Measurements from ENCODE around the gene PTPRT. TPM values are rescaled to one million over a fixed set of nuclear protein-coding genes. Genes with fewer than 3 reads are reported as not detected.

Gene PTPRT
- total RNA-seq, 1 donor from 2014 or later: not detected

DNA sequence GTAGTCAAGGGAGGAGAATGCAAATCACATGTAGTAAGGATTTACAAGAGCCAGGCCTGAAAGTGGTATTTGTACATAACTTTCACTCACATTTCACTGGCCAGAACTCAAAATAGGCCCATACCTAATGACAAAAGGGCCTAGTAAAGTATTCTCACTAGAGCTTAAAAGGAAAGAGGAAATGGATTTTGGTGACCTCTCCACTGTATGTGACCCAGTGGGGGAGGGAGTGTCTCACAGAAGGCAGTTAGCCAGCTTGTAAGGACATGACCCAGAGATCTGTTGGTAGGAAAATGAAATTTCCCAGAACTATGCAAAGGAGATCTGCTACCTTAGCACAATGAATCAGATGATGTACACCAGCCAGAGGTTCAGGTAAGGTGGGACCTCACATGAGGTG, 124.4 kb downstream of the PTPRT start:
- no peak overlapping the region for H3K27ac Mint-ChIP-seq
- H3K27me3 Mint-ChIP-seq (ENCODE audit: low read depth): no peaks in the 10 kb centered on the region

DNA sequence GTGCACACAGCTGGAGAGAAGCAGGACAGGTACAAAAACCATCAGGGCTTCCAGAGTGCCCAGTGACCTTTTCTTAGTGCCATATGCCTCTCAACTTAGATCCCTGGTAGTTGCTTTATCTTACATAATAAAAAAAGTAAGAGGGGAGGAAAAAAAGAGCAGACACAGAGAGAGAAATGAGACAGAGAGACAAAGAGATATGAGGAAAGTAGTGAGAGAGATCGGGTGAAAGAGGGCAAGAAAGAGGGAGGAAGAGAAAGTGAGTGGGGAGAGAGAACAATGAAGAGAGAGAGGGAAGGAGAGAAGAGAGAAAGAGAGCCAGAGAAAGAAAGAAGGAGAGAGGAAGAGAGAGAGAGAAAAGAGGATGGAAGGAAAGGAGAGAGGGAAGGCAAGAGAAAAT, 131.6 kb downstream of the PTPRT start:
- Mint-ChIP-seq H3K27ac (no peak overlapping the region), H3K36me3 (ENCODE audit: low read depth) (no peaks in the 10 kb centered on the region), H3K4me3 (ENCODE audit: low read depth) (no peak overlapping the region), H3K4me1 (ENCODE audit: low read depth) (no peaks in the 10 kb centered on the region), H3K27me3 (ENCODE audit: low read depth) (no peaks in the 10 kb centered on the region), H3K9me3 (no peaks in the 10 kb centered on the region)
- intact Hi-C loops (cut with micrococcal nuclease): no loop called here
- DNase-seq (ENCODE audit: low spot score): no peak

More for the DNA sequence above, 124.4 kb downstream of the PTPRT start:
- no peak for DNase-seq (ENCODE audit: low spot score)
- H3K4me1 Mint-ChIP-seq (ENCODE audit: low read depth): no peaks in the 10 kb centered on the region
- H3K36me3 Mint-ChIP-seq (ENCODE audit: low read depth): no peaks in the 10 kb centered on the region
- intact Hi-C loops (cut with micrococcal nuclease): no loop called here
- H3K9me3 Mint-ChIP-seq: peaks cover 5% of the 10 kb centered on the region
- H3K4me3 Mint-ChIP-seq (ENCODE audit: low read depth): no peak overlapping the region

DNA sequence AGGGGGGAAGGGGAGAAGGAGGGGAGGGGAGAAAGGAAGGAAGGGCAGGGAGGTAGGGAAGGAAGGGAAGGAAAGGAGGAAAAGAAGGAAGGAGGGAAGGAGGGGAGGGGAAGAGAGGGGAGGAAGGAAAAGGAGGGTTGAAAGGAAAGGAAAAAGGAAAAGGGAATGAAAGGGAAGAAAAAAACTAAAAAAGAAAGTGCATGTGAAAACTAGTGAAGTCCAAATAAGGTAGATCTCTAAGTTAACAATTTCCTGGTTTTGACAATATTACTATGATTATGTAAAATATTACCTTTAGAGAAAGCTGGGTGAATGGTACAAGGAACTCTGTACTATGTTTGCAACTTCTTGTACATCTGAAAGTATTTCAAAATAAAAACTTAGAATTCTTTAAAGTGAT, 132.4 kb downstream of the PTPRT start:
- Mint-ChIP-seq H3K4me1 (ENCODE audit: low read depth) (no peaks in the 10 kb centered on the region), H3K27ac (no peak overlapping the region), H3K9me3 (no peaks in the 10 kb centered on the region), H3K4me3 (ENCODE audit: low read depth) (no peak overlapping the region), H3K36me3 (ENCODE audit: low read depth) (no peaks in the 10 kb centered on the region), H3K27me3 (ENCODE audit: low read depth) (no peaks in the 10 kb centered on the region)
- intact Hi-C loops (cut with micrococcal nuclease): no loop called here
- DNase-seq (ENCODE audit: low spot score): no peak

DNA sequence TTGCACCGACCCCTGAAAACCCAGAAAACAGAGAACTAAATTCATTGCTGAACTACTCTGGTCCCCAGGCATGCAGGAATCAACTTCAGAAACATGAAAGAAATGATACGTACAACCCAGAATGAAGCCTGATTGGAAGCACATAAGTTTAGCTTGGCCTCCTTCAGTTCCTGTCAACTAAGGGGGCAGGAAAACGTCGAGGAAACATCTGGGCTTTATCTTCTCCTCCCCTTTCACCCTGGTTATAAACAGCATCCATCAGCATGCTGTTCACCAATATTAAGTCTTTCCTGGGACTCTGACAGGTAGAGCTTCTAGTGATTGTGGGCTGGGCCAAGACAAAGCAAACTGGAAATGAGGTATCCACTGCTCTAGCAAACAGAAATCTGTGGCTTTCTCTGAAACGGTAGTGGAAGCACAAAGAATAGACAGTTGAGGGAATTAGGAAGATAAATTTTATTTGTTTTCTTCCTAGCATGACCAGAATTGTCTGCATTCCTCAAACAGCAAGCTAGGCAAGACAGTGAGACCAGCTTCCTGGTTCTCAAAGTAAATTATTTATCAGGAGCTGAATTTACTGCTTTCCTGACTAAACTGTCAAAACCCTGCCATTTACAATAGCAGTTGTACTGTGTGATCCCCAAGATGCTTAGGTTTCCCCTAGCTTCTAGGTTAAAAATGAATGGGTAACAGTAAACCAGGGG, 134.4 kb downstream of the PTPRT start:
- Mint-ChIP-seq H3K4me3 (ENCODE audit: low read depth) (no peak overlapping the region), H3K27me3 (ENCODE audit: low read depth) (no peaks in the 10 kb centered on the region), H3K27ac (no peak overlapping the region)

DNA sequence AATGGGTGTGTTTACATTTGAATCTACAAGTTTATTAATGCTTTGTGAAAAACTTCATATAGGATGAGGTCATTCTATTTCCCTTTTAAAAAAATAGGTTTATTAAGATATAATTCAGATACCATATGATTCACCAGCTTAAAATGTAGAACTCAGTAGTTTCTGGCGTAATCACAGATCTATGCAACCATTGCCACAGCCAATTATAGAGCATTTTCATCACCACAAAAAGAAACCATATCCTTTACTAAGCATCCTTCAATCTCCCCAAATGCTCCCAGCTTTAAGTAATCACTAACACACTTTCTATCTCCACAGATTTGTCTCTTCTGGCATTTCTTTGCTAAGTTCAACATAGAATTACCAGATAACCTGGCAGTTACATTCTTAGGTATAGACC, 137.2 kb downstream of the PTPRT start:
- no peaks in the 10 kb centered on the region for H3K27me3 Mint-ChIP-seq (ENCODE audit: low read depth)

More for the DNA sequence above, 134.4 kb downstream of the PTPRT start:
- no peak for DNase-seq (ENCODE audit: low spot score)
- Mint-ChIP-seq H3K36me3 (ENCODE audit: low read depth) (no peaks in the 10 kb centered on the region), H3K4me1 (ENCODE audit: low read depth) (no peaks in the 10 kb centered on the region), H3K9me3 (no peaks in the 10 kb centered on the region)
- intact Hi-C loops (cut with micrococcal nuclease): no loop called here

DNA sequence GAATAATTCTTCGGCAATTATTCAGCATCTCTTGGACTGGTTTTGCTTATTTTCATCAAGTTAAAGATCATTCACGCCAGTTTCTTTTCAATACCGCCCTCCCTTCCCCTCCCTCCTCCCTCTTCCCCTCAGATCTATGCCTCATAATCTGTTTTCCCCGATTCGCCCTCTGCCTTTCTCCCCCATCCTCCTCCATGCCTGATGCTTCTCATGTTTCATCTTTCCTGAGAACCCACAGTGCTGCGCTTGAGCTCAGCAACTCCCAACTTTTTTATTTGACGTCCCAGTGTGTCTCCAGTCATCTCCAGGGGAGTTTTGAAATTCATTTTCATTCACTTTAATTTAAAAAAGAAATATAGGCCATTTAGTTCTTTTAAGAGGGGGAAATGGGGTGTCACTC, 142.7 kb downstream of the PTPRT start:
- H3K27ac Mint-ChIP-seq: no peak overlapping the region
- H3K9me3 Mint-ChIP-seq: peaks cover 8% of the 10 kb centered on the region
- no peak overlapping the region for H3K4me3 Mint-ChIP-seq (ENCODE audit: low read depth)
- no peak for DNase-seq (ENCODE audit: low spot score)
- H3K27me3 Mint-ChIP-seq (ENCODE audit: low read depth): no peaks in the 10 kb centered on the region
- intact Hi-C loops (cut with micrococcal nuclease): no loop called here
- H3K36me3 Mint-ChIP-seq (ENCODE audit: low read depth): no peaks in the 10 kb centered on the region
- H3K4me1 Mint-ChIP-seq (ENCODE audit: low read depth): no peaks in the 10 kb centered on the region

More for the DNA sequence above, 137.2 kb downstream of the PTPRT start:
- Mint-ChIP-seq H3K4me1 (ENCODE audit: low read depth) (no peaks in the 10 kb centered on the region), H3K36me3 (ENCODE audit: low read depth) (no peaks in the 10 kb centered on the region), H3K27ac (no peak overlapping the region), H3K4me3 (ENCODE audit: low read depth) (no peak overlapping the region), H3K9me3 (no peaks in the 10 kb centered on the region)
- DNase-seq (ENCODE audit: low spot score): no peak
- intact Hi-C loops (cut with micrococcal nuclease): no loop called here

DNA sequence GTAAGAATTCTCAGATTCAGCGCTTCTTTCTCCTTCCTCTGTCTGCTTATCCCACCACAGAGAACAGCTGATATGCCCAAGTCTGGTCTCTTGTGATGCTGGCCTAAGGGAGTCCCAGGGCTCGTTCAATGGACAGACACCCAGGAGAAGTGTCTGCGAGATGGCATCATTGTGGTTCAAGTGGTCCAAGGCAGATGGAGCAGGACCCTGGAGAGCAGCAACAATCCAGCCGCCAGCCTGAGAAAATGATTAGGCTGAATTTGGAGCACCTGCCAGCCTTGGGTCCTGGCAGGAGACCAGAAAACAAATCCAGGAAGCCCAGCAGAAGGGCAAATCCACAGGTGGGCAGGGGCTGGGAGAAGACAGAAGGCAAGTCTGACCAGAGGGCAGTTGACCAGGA, 145.8 kb downstream of the PTPRT start:
- intact Hi-C loops (cut with micrococcal nuclease): no loop called here
- H3K9me3 Mint-ChIP-seq: peaks cover 8% of the 10 kb centered on the region
- no peaks in the 10 kb centered on the region for H3K4me1 Mint-ChIP-seq (ENCODE audit: low read depth)
- H3K27ac Mint-ChIP-seq: no peak overlapping the region
- H3K4me3 Mint-ChIP-seq (ENCODE audit: low read depth): no peak overlapping the region
- no peaks in the 10 kb centered on the region for H3K36me3 Mint-ChIP-seq (ENCODE audit: low read depth)
- no peak for DNase-seq (ENCODE audit: low spot score)
- no peaks in the 10 kb centered on the region for H3K27me3 Mint-ChIP-seq (ENCODE audit: low read depth)

DNA sequence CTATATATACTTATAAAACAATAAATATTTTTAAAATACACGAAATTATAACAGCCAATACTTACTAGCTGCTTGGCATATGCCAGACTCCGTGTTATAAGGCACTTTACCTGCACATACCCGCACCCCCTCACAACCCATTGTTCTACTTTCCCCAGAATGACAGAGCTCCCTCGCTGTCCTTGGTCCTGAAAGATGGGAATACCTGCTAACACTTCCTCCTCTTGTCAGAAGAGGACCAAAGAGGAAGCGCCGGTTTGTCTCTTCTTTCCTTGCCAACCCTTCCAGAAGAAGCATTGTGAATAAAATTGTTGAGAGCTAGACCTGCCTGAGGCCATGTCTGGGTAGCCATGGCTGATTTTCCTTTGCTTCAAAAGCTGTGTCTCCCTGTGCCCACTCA, 149.3 kb downstream of the PTPRT start:
- H3K36me3 Mint-ChIP-seq (ENCODE audit: low read depth): no peaks in the 10 kb centered on the region

DNA sequence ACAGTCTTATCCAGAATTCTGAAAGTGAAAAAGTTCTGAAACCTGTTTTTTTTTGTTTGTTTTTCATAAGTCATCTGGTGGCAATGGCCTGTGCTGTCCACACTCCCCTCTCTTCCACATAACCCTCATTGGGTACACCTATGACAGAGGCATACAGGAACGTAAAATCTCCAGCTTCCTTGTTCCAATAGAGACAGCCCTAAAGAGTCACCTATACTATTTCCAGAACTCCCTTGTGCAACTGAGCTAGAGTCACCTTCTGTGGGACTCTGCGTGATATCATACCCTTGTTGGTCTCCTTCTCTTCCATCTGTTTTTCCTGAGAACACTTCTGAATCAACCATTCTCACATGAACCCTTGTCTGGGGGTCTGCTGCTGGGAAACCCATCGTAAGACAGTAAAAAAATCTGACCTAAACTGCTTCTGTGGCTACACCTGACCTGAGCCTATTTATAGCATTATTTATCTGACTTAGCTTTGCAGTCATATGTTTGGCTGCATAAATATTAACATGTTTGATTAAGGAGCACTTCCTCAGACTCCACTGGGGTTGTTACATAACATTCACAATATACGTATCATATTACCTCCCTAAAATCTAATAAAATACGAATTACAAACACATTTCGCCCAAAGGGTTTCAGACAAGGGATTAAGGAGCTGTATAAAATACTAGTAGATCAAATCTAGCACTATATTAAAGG, 151.9 kb downstream of the PTPRT start:
- Mint-ChIP-seq H3K27ac (no peak overlapping the region), H3K4me1 (ENCODE audit: low read depth) (no peaks in the 10 kb centered on the region), H3K4me3 (ENCODE audit: low read depth) (no peak overlapping the region), H3K27me3 (ENCODE audit: low read depth) (no peaks in the 10 kb centered on the region), H3K36me3 (ENCODE audit: low read depth) (no peaks in the 10 kb centered on the region), H3K9me3 (no peaks in the 10 kb centered on the region)
- no peak for DNase-seq (ENCODE audit: low spot score)
- intact Hi-C loops (cut with micrococcal nuclease): no loop called here

More for the DNA sequence above, 149.3 kb downstream of the PTPRT start:
- DNase-seq (ENCODE audit: low spot score): no peak
- Mint-ChIP-seq H3K27ac (no peak overlapping the region), H3K4me3 (ENCODE audit: low read depth) (no peak overlapping the region), H3K27me3 (ENCODE audit: low read depth) (no peaks in the 10 kb centered on the region), H3K4me1 (ENCODE audit: low read depth) (no peaks in the 10 kb centered on the region), H3K9me3 (no peaks in the 10 kb centered on the region)
- intact Hi-C loops (cut with micrococcal nuclease): no loop called here

DNA sequence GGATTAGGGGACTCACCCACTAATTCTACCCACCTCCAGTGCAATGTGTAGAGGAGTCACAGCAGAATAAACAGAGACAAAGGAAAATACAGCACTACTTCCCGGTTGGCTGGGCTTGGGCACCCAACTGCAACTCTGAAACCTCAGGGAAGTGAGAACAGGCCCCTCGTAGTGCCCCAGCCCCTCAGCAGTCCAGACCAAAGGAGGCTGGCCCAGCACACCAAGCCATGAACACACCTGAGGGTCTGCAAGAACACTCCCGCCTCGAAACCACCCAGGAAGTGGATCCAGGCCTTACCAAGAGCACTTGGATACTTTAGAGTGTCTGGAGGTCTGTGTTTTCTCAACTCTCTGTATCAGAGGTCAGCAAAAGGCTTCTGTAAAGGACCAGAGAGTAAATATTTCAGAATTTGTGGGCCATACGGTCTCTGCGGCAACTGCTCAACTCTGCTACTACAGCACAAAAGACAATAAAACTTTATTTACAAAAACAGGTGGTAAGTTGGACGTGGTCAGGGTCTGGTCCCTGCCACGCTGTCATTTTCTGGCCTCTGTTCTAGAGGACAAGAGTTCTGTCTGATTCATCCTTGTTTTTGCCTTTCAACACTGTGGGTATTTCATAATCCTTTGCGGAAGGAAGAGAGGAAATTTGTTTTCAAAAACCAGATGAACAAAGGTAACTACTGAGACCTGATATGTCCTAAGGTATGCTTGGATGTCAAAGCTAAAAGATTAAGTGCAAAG, 154.6 kb downstream of the PTPRT start:
- Mint-ChIP-seq H3K27ac (no peak overlapping the region), H3K36me3 (ENCODE audit: low read depth) (no peaks in the 10 kb centered on the region), H3K27me3 (ENCODE audit: low read depth) (no peaks in the 10 kb centered on the region), H3K4me3 (ENCODE audit: low read depth) (no peak overlapping the region), H3K9me3 (no peaks in the 10 kb centered on the region), H3K4me1 (ENCODE audit: low read depth) (no peaks in the 10 kb centered on the region)
- DNase-seq (ENCODE audit: low spot score): no peak
- intact Hi-C loops (cut with micrococcal nuclease): no loop called here

DNA sequence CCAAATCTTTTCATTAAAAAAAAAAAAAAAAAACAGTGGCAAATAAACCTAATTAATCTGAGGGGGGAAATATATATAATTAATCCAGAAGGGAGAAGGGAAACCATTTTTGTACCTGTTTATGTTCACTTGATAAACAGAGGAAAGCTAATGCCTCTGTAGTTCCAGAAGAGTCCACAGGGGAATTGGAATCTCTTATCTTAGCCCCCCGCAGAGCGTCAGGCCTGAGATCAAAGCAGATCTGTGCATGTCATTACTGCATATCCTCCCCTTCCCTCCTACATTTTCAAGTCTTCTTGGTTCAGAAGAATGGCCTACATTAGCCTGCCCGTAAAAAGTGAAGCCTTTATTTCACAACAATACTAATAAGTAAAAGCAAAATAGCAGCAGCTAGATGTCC, 157.2 kb downstream of the PTPRT start:
- Mint-ChIP-seq H3K27me3 (ENCODE audit: low read depth) (no peaks in the 10 kb centered on the region), H3K4me1 (ENCODE audit: low read depth) (no peaks in the 10 kb centered on the region), H3K27ac (no peak overlapping the region), H3K9me3 (no peaks in the 10 kb centered on the region), H3K36me3 (ENCODE audit: low read depth) (no peaks in the 10 kb centered on the region), H3K4me3 (ENCODE audit: low read depth) (no peak overlapping the region)
- intact Hi-C loops (cut with micrococcal nuclease): no loop called here
- DNase-seq (ENCODE audit: low spot score): no peak

DNA sequence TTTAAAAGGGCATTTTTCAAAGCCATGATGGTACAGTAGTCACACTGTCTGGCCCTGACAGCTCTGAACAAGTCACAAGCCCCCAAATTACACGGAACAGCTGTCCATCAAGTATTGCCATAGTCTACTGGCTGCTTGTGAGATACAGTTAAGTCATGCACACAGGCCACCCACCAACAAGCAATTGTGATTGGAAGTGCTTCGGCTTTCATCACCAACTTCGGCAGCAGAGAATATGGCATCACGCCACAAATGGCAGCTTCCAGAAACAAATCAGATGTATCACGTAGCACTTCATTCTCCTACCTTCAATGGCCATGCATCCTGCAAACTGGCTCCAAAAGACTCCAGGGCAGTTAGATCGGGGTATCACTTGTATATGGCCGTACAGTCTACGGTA, 160.5 kb downstream of the PTPRT start:
- no peaks in the 10 kb centered on the region for H3K4me1 Mint-ChIP-seq (ENCODE audit: low read depth)
- DNase-seq (ENCODE audit: low spot score): no peak
- H3K27ac Mint-ChIP-seq: no peak overlapping the region
- H3K36me3 Mint-ChIP-seq (ENCODE audit: low read depth): no peaks in the 10 kb centered on the region
- no peaks in the 10 kb centered on the region for H3K27me3 Mint-ChIP-seq (ENCODE audit: low read depth)
- intact Hi-C loops (cut with micrococcal nuclease): no loop called here
- no peaks in the 10 kb centered on the region for H3K9me3 Mint-ChIP-seq
- H3K4me3 Mint-ChIP-seq (ENCODE audit: low read depth): no peak overlapping the region

DNA sequence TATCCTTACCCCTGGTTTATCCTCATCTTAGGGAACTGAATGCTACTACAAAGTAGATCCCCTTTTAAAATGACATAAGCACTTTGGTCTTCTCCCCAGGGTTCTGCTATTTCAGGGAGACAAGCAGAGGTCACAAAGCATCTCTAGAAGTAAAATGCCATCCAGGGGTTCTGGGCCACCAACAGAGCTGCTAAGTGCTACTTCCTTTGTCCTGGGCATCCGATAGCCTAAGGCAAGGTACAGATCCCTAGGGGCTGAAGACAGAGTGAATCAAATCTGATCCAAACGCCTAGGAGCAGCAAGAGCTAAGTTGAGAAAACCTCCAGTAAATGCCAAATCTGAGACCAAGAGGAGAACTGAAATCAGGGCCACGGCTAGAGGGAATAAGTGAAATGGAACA, 161.2 kb downstream of the PTPRT start:
- H3K27ac Mint-ChIP-seq: no peak overlapping the region
- H3K4me1 Mint-ChIP-seq (ENCODE audit: low read depth): no peaks in the 10 kb centered on the region
- no peak for DNase-seq (ENCODE audit: low spot score)

More for the DNA sequence above, 161.2 kb downstream of the PTPRT start:
- intact Hi-C loops (cut with micrococcal nuclease): no loop called here
- no peaks in the 10 kb centered on the region for H3K9me3 Mint-ChIP-seq
- no peaks in the 10 kb centered on the region for H3K36me3 Mint-ChIP-seq (ENCODE audit: low read depth)
- no peak overlapping the region for H3K4me3 Mint-ChIP-seq (ENCODE audit: low read depth)
- H3K27me3 Mint-ChIP-seq (ENCODE audit: low read depth): no peaks in the 10 kb centered on the region
